AG20443 (cell line): ENCODE data around the gene FUCA2.
"Not testable (repeated sequence)": the region's sequence is repeated elsewhere in the genome, so short reads cannot be mapped to it uniquely, and the experiment has no call there.

Source experiments
- DNase-seq: peaks from one replicate; pipeline ENCODE4 v3.0.0; 2012; ENCODE audit warnings: low spot score, mixed read lengths

FUCA2 gene

GRCh38 chr6:143498428-143498827 is 13.1 kb downstream of the FUCA2 start:
- DNase-seq, result no peak

GRCh38 chr6:143496974-143497373 is 14.5 kb downstream of the FUCA2 start:
- no peak for DNase-seq

GRCh38 chr6:143490775-143491174 is 20.7 kb downstream of the FUCA2 start:
- no peak for DNase-seq

- DNase-seq, result no peak
Measured at GRCh38 chr6:143490244-143490643, 21.3 kb downstream of the FUCA2 start.

GRCh38 chr6:143486752-143487151 is 24.8 kb downstream of the FUCA2 start:
- no peak for DNase-seq

GRCh38 chr6:143485967-143486366 is 25.6 kb downstream of the FUCA2 start:
- no peak for DNase-seq

GRCh38 chr6:143482593-143482992 is 28.9 kb downstream of the FUCA2 start:
- no peak for DNase-seq

GRCh38 chr6:143478479-143479062 is 32.9 kb downstream of the FUCA2 start:
- DNase-seq, result no peak

GRCh38 chr6:143476545-143476944 is 35.0 kb downstream of the FUCA2 start:
- no peak for DNase-seq

- DNase-seq, result no peak
Measured at GRCh38 chr6:143471822-143472221, 39.7 kb downstream of the FUCA2 start.

GRCh38 chr6:143468823-143469222 is 42.7 kb downstream of the FUCA2 start:
- not testable (repeated sequence) for DNase-seq

- DNase-seq, result no peak
Measured at GRCh38 chr6:143468026-143468425, 43.5 kb downstream of the FUCA2 start.

GRCh38 chr6:143465546-143465945 is 46.0 kb downstream of the FUCA2 start:
- DNase-seq, result no peak

GRCh38 chr6:143457563-143458359 is 53.8 kb downstream of the FUCA2 start:
- peak; percentile 10 for DNase-seq

- no peak for DNase-seq
Measured at GRCh38 chr6:143451531-143451930, 60.0 kb downstream of the FUCA2 start.

GRCh38 chr6:143450453-143451371 is 60.8 kb downstream of the FUCA2 start, which contains the start of the genes ADAT2 and PEX3:
TSS of gene ADAT2 (minus strand) at chr6:143450695. CDS start at chr6:143450658, 37 bp downstream.
TSS of gene PEX3 (plus strand) at chr6:143450805. CDS start at chr6:143451043, 238 bp downstream.
- DNase-seq, result peak; percentile 97

GRCh38 chr6:143449714-143450452 is 61.6 kb downstream of the FUCA2 start:
- DNase-seq, result peak; percentile 14

- DNase-seq, result no peak
Measured at GRCh38 chr6:143449082-143449713, 62.3 kb downstream of the FUCA2 start.

GRCh38 chr6:143447865-143448264 is 63.7 kb downstream of the FUCA2 start:
- not testable (repeated sequence) for DNase-seq
